Measurements from ENCODE around the gene PSAP. TPM values are rescaled to one million over a fixed set of nuclear protein-coding genes. Genes with fewer than 3 reads are reported as not detected.

PSAP gene
- total and polyA plus RNA-seq, 2 experiments from 2014 or later, result 151 to 391 TPM

DNA sequence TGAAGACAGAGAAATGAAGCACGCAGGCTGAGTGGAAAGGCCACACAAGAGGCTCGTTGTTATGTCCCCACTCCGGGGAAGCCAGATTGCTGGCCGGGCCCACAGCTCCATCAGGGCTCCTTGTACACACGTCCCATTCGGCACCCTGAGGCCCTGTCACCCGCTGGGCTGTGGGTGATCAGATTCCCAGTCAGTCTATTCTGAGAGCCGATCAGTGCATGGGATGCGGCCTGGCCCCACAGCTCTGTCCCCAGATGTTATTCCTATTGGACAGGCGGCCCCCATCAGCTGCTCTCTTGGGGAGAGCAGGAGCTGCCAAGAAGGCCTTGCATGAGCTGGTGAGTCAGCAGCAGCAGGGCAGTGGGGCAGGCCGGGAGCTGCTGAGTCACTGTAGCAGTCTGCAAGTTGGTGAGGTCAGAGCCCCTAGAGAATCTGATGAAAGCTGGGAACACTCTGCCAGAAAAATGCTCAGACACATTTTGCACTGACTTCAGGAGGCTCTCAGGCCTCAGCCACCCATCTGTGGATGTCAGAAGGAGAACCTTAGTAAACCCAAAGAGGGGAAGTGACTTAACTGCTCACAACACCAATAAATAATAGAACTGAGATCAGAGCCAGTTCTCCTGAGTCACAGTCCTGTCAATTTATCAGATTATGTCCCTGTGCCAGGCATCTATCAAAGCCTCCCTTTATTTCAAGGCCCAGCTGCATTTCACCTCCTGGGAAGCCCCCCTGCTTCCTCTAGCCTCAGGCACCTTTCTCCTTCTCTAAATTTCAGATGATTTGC is 9.4 kb upstream of the PSAP start:
- Mint-ChIP-seq H3K4me1 (peaks cover 14% of the 10 kb centered on the region), H3K4me3 (no peak overlapping the region), H3K9me3 (no peaks in the 10 kb centered on the region; the same call in 2 of the 3 replicates)

DNA sequence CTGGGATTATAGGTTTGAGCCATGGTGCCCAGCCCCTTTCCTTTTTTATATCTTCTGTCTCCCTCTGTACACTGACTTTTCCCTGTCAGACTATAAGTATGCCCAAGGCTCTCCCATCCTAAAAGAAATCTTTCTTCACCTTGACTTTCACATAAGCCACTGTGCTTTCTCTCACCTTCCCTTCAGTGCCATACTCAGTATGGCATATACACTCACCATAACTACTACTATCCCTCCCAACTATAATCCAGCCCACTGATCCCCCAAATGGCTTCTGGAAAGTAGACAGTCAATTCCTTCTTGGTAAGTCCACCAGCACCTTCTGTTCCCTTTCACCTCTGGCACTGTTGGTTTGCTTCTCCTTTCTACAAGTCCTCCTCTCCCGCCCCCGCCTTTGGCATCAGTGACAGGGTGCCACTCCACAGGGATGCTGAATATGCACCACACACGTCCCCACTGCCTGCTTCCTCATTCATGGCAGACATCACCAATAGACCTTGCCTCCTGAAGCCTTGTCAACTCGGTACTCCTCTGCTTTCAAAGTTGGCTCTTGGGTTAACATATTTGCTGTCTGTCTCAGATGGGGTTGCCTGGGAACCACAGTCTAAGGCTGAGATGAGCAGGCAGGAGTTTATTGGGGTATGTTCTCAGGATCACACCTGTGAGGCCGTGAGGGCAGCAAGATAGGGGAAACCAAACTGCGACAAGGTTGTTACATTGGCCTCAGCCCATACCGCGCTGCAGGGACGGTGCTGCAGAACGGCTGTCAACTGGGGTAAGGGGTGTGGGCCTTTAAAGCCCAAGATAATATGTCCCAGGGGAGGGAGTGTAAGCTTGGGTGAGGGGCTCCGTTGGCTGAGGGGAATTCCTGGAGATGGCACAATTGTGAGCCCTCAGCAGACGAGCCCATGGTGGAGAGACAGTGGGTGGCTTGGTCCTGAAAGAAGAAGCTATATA is 7.2 kb upstream of the PSAP start:
- H3K27ac ChIP-seq (ENCODE audit: low read depth), result no peak overlapping the region
- Mint-ChIP-seq H3K9me3 (no peaks in the 10 kb centered on the region; the same call in 2 of the 3 replicates), H3K4me3 (no peak overlapping the region), H3K4me1 (peaks cover 10% of the 10 kb centered on the region), H3K27ac (0 out of 2 replicates have a peak overlapping the region, but pooled peaks have one; percentile 37), H3K36me3 (ENCODE audit: low read depth) (no peaks in the 10 kb centered on the region), H3K27me3 (ENCODE audit: insufficient read depth, low read depth, poor library complexity) (peaks cover 6% of the 10 kb centered on the region)
- H3K4me3 ChIP-seq, result no peak overlapping the region
- H4K20me1 ChIP-seq (replicated peaks; ENCODE audit: insufficient read depth), result no peaks in the 10 kb centered on the region
- no peak overlapping the region for H2AFZ ChIP-seq
- H3F3A ChIP-seq (replicated peaks; ENCODE audit: low read depth), result no peaks in the 10 kb centered on the region
- no peak for ATAC-seq
- no peaks in the 10 kb centered on the region for H3K36me3 ChIP-seq (ENCODE audit: insufficient read depth)
- H3K79me2 ChIP-seq (replicated peaks; ENCODE audit: insufficient read depth), result no peaks in the 10 kb centered on the region
- H3K4me1 ChIP-seq (ENCODE audit: insufficient read depth), result no peaks in the 10 kb centered on the region
- no peaks in the 10 kb centered on the region for H3K9me2 ChIP-seq (ENCODE audit: insufficient read depth)
- H3K27me3 ChIP-seq (ENCODE audit: insufficient read depth), result no peaks in the 10 kb centered on the region
- H3K4me2 ChIP-seq, result no peak overlapping the region
- DNase-seq (ENCODE audit: low spot score), result no peak
- TF ChIP-seq, protein P1, sequence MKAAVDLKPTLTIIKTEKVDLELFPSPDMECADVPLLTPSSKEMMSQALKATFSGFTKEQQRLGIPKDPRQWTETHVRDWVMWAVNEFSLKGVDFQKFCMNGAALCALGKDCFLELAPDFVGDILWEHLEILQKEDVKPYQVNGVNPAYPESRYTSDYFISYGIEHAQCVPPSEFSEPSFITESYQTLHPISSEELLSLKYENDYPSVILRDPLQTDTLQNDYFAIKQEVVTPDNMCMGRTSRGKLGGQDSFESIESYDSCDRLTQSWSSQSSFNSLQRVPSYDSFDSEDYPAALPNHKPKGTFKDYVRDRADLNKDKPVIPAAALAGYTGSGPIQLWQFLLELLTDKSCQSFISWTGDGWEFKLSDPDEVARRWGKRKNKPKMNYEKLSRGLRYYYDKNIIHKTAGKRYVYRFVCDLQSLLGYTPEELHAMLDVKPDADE (IDR thresholded peaks at IDR 0.05), result no peak
- no peak for TF ChIP-seq EZH2 (IDR thresholded peaks at IDR 0.05; ENCODE audit: low read depth, unreplicated experiment)
- TF ChIP-seq, protein P2, sequence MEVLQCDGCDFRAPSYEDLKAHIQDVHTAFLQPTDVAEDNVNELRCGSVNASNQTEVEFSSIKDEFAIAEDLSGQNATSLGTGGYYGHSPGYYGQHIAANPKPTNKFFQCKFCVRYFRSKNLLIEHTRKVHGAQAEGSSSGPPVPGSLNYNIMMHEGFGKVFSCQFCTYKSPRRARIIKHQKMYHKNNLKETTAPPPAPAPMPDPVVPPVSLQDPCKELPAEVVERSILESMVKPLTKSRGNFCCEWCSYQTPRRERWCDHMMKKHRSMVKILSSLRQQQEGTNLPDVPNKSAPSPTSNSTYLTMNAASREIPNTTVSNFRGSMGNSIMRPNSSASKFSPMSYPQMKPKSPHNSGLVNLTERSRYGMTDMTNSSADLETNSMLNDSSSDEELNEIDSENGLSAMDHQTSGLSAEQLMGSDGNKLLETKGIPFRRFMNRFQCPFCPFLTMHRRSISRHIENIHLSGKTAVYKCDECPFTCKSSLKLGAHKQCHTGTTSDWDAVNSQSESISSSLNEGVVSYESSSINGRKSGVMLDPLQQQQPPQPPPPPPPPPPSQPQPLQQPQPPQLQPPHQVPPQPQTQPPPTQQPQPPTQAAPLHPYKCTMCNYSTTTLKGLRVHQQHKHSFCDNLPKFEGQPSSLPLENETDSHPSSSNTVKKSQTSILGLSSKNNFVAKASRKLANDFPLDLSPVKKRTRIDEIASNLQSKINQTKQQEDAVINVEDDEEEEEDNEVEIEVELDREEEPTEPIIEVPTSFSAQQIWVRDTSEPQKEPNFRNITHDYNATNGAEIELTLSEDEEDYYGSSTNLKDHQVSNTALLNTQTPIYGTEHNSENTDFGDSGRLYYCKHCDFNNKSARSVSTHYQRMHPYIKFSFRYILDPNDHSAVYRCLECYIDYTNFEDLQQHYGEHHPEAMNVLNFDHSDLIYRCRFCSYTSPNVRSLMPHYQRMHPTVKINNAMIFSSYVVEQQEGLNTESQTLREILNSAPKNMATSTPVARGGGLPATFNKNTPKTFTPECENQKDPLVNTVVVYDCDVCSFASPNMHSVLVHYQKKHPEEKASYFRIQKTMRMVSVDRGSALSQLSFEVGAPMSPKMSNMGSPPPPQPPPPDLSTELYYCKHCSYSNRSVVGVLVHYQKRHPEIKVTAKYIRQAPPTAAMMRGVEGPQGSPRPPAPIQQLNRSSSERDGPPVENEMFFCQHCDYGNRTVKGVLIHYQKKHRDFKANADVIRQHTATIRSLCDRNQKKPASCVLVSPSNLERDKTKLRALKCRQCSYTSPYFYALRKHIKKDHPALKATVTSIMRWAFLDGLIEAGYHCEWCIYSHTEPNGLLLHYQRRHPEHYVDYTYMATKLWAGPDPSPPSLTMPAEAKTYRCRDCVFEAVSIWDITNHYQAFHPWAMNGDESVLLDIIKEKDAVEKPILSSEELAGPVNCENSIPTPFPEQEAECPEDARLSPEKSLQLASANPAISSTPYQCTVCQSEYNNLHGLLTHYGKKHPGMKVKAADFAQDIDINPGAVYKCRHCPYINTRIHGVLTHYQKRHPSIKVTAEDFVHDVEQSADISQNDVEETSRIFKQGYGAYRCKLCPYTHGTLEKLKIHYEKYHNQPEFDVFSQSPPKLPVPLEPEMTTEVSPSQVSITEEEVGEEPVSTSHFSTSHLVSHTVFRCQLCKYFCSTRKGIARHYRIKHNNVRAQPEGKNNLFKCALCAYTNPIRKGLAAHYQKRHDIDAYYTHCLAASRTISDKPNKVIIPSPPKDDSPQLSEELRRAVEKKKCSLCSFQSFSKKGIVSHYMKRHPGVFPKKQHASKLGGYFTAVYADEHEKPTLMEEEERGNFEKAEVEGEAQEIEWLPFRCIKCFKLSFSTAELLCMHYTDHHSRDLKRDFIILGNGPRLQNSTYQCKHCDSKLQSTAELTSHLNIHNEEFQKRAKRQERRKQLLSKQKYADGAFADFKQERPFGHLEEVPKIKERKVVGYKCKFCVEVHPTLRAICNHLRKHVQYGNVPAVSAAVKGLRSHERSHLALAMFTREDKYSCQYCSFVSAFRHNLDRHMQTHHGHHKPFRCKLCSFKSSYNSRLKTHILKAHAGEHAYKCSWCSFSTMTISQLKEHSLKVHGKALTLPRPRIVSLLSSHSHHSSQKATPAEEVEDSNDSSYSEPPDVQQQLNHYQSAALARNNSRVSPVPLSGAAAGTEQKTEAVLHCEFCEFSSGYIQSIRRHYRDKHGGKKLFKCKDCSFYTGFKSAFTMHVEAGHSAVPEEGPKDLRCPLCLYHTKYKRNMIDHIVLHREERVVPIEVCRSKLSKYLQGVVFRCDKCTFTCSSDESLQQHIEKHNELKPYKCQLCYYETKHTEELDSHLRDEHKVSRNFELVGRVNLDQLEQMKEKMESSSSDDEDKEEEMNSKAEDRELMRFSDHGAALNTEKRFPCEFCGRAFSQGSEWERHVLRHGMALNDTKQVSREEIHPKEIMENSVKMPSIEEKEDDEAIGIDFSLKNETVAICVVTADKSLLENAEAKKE (CRISPR knock-in tag; IDR thresholded peaks at IDR 0.05), result no peak
- no peak for TF ChIP-seq JUNB (IDR thresholded peaks at IDR 0.05; ENCODE audit: unreplicated experiment)
- no peak for TF ChIP-seq STAT1 (IDR thresholded peaks at IDR 0.05; ENCODE audit: unreplicated experiment)
- TF ChIP-seq ZNF114 (CRISPR knock-in tag; IDR thresholded peaks at IDR 0.05), result no peak
- TF ChIP-seq POLR2AphosphoS5 (IDR thresholded peaks at IDR 0.05; ENCODE audit: low read depth), result no peak
- TF ChIP-seq EZH2phosphoT487 (IDR thresholded peaks at IDR 0.05; ENCODE audit: unreplicated experiment), result no peak

More for the DNA sequence above, 9.4 kb upstream of the PSAP start:
- Histone ChIP-seq H3K4me2 (0 out of 2 replicates have a peak overlapping the region, but pooled peaks have one; percentile 51), H3K79me2 (replicated peaks; ENCODE audit: insufficient read depth) (no peaks in the 10 kb centered on the region), H3K9me2 (ENCODE audit: insufficient read depth) (no peaks in the 10 kb centered on the region), H2AFZ (peak overlapping the region; percentile 92), H3K4me3 (no peak overlapping the region), H4K20me1 (replicated peaks; ENCODE audit: insufficient read depth) (no peaks in the 10 kb centered on the region), H3K4me1 (ENCODE audit: insufficient read depth) (no peaks in the 10 kb centered on the region), H3K27ac (ENCODE audit: low read depth) (peak overlapping the region; percentile 52; the same call in 1 of the 2 replicates), H3K27me3 (ENCODE audit: insufficient read depth) (no peaks in the 10 kb centered on the region), H3K36me3 (ENCODE audit: insufficient read depth) (no peaks in the 10 kb centered on the region), H3F3A (replicated peaks; ENCODE audit: low read depth) (no peaks in the 10 kb centered on the region)
- no peak for TF ChIP-seq CREB1 (CRISPR knock-in tag; IDR thresholded peaks at IDR 0.05; ENCODE audit: low read depth)
- no peak for TF ChIP-seq POLR2AphosphoS5 (IDR thresholded peaks at IDR 0.05; ENCODE audit: low read depth)
- Mint-ChIP-seq H3K36me3 (ENCODE audit: low read depth) (no peaks in the 10 kb centered on the region), H3K27me3 (ENCODE audit: insufficient read depth, low read depth, poor library complexity) (peaks cover 4% of the 10 kb centered on the region), H3K27ac (peak overlapping the region; percentile 99)
- peak; percentile 95 for ATAC-seq
- DNase-seq (ENCODE audit: low spot score), result peak; percentile 76
